ENCODE results near the gene PCTP.

Gene PCTP

GRCh38 chr17:55750750-55751657, at the start of gene PCTP:
TSS of gene PCTP (plus strand) at chr17:55751051. CDS start at chr17:55751104, 53 bp downstream.
- peak; percentile 86 for DNase-seq (ENCODE audit: low spot score)

- DNase-seq (ENCODE audit: low spot score): no peak
Measured at GRCh38 chr17:55702150-55702549, 48.7 kb upstream of the PCTP start.

- DNase-seq (ENCODE audit: low spot score): no peak
Measured at GRCh38 chr17:55704401-55704800, 46.5 kb upstream of the PCTP start.

- no peak for DNase-seq (ENCODE audit: low spot score)
Measured at GRCh38 chr17:55705847-55706246, 45.0 kb upstream of the PCTP start.

- DNase-seq (ENCODE audit: low spot score): no peak
Measured at GRCh38 chr17:55706808-55707773, 43.8 kb upstream of the PCTP start.

- no peak for DNase-seq (ENCODE audit: low spot score)
Measured at GRCh38 chr17:55708175-55708974, 42.5 kb upstream of the PCTP start.

- DNase-seq (ENCODE audit: low spot score): no peak
Measured at GRCh38 chr17:55709440-55709839, 41.4 kb upstream of the PCTP start.

GRCh38 chr17:55709984-55710383, 40.9 kb upstream of the PCTP start:
- no peak for DNase-seq (ENCODE audit: low spot score)

GRCh38 chr17:55710410-55710809, 40.4 kb upstream of the PCTP start:
- no peak for DNase-seq (ENCODE audit: low spot score)

- DNase-seq (ENCODE audit: low spot score): no peak
Measured at GRCh38 chr17:55710829-55711496, 39.9 kb upstream of the PCTP start.

GRCh38 chr17:55717432-55717831, 33.4 kb upstream of the PCTP start:
- DNase-seq (ENCODE audit: low spot score): no peak

- DNase-seq (ENCODE audit: low spot score): peak; percentile 57
Measured at GRCh38 chr17:55717898-55718735, 32.7 kb upstream of the PCTP start.

- no peak for DNase-seq (ENCODE audit: low spot score)
Measured at GRCh38 chr17:55720919-55721836, 29.7 kb upstream of the PCTP start.

GRCh38 chr17:55722016-55722736, 28.7 kb upstream of the PCTP start:
- DNase-seq (ENCODE audit: low spot score): no peak

- DNase-seq (ENCODE audit: low spot score): no peak
Measured at GRCh38 chr17:55722742-55723487, 27.9 kb upstream of the PCTP start, which contains the start of gene TMEM100. TSS of gene TMEM100 (minus strand) at chr17:55722864. CDS start at chr17:55721070, 1,794 bp downstream.

- DNase-seq (ENCODE audit: low spot score): no peak
Measured at GRCh38 chr17:55723488-55723848, 27.4 kb upstream of the PCTP start.

- no peak for DNase-seq (ENCODE audit: low spot score)
Measured at GRCh38 chr17:55726440-55726839, 24.4 kb upstream of the PCTP start.

- no peak for DNase-seq (ENCODE audit: low spot score)
Measured at GRCh38 chr17:55727275-55727674, 23.6 kb upstream of the PCTP start.

Data from hematopoietic multipotent progenitor cell treated with erythropoietin and hydrocortisone succinate and interleukin-3 and kit ligand, for 17 days (in vitro differentiated cells).